Stimulated activated CD8-positive, alpha-beta memory T cell treated with anti-CD3 and anti-CD28 coated beads, Interleukin-15, amount 100 ng/mL, for 48 hours (primary cell): ENCODE data around the gene SPOCK1.

Experiments used
- DNase-seq, 2 donors: peaks; one replicate each; pipeline ENCODE4 v3.0.0-alpha.2; 2020; ENCODE audit warnings: low read depth in 2 of 2

The SPOCK1 gene

GRCh38 chr5:137492331-137492730 lies 6.8 kb downstream of the SPOCK1 start:
- DNase-seq: no peak

GRCh38 chr5:137491121-137491520 lies 8.0 kb downstream of the SPOCK1 start:
- DNase-seq: no peak

- DNase-seq: no peak
Observed at GRCh38 chr5:137490591-137490990, 8.5 kb downstream of the SPOCK1 start.

GRCh38 chr5:137488974-137489373 lies 10.2 kb downstream of the SPOCK1 start:
- DNase-seq: no peak

- DNase-seq: no peak
Observed at GRCh38 chr5:137488516-137488915, 10.6 kb downstream of the SPOCK1 start.

GRCh38 chr5:137487600-137487999 lies 11.5 kb downstream of the SPOCK1 start:
- no peak for DNase-seq

- DNase-seq: no peak
Observed at GRCh38 chr5:137486707-137487106, 12.4 kb downstream of the SPOCK1 start.

GRCh38 chr5:137481596-137481995 lies 17.5 kb downstream of the SPOCK1 start:
- DNase-seq: no peak

- DNase-seq: no peak
Observed at GRCh38 chr5:137478043-137478442, 21.1 kb downstream of the SPOCK1 start.

GRCh38 chr5:137470921-137471220 lies 28.3 kb downstream of the SPOCK1 start:
- DNase-seq: no peak

- no peak for DNase-seq
Observed at GRCh38 chr5:137470111-137470920, 28.8 kb downstream of the SPOCK1 start.

- DNase-seq: no peak
Observed at GRCh38 chr5:137466889-137467288, 32.2 kb downstream of the SPOCK1 start.

GRCh38 chr5:137465930-137466329 lies 33.2 kb downstream of the SPOCK1 start:
- no peak for DNase-seq

GRCh38 chr5:137462816-137463520 lies 36.2 kb downstream of the SPOCK1 start:
- no peak for DNase-seq

- DNase-seq: no peak
Observed at GRCh38 chr5:137462265-137462590, 36.9 kb downstream of the SPOCK1 start.

- no peak for DNase-seq
Observed at GRCh38 chr5:137461391-137462264, 37.5 kb downstream of the SPOCK1 start.

- no peak for DNase-seq
Observed at GRCh38 chr5:137454671-137455070, 44.5 kb downstream of the SPOCK1 start.

- DNase-seq: no peak
Observed at GRCh38 chr5:137453483-137454080, 45.5 kb downstream of the SPOCK1 start.

GRCh38 chr5:137450759-137451158 lies 48.4 kb downstream of the SPOCK1 start:
- DNase-seq: no peak

- DNase-seq: no peak
Observed at GRCh38 chr5:137448868-137449267, 50.3 kb downstream of the SPOCK1 start.

GRCh38 chr5:137446615-137447014 lies 52.5 kb downstream of the SPOCK1 start:
- no peak for DNase-seq

GRCh38 chr5:137446151-137446550 lies 53.0 kb downstream of the SPOCK1 start:
- no peak for DNase-seq
